BE2C (cell line): ENCODE data around the gene ENSA. TPM values are rescaled to one million over a fixed set of nuclear protein-coding genes. Genes with fewer than 3 reads are reported as not detected.

Experiments used
- DNase-seq: peaks from one replicate; pipeline ENCODE4 v3.0.0-alpha.2; 2020
- H3K27me3 ChIP-seq: fragments of 250-450 bp; sonication (Bioruptor Pico); 2 replicates; pipeline ENCODE4 v1.5.1; 2020; ENCODE audit warnings: mild to moderate bottlenecking
- H3K36me3 ChIP-seq: fragments of 250-450 bp; sonication (Bioruptor Pico); 2 replicates; pipeline ENCODE4 v1.5.1; 2020; ENCODE audit warnings: mild to moderate bottlenecking
- H3K4me1 ChIP-seq: fragments of 250-450 bp; sonication (Bioruptor Pico); 2 replicates; pipeline ENCODE4 v1.5.1; 2020
- H3K4me3 ChIP-seq: 2 replicates; pipeline ENCODE4 v1.5.1; 2011; ENCODE audit warnings: low read depth, low read length
- H3K9me3 ChIP-seq: fragments of 250-450 bp; sonication (Bioruptor Pico); 2 replicates; pipeline ENCODE4 v1.5.1; 2020
- polyA plus RNA-seq: library from polyadenylated mRNA; unstranded; fragments of >200 nt; gene quantifications from one replicate; pipeline ENCODE4 v1.2.1, GENCODE V29; 2012; ENCODE audit warnings: low read depth, missing spikeins; ENCODE audit not compliant: insufficient read length, insufficient read depth
- TF ChIP-seq, protein P1 (sequence below): IDR thresholded peaks from 2 replicates; pipeline ENCODE4 v1.5.1; 2012; ENCODE audit warnings: mild to moderate bottlenecking, low read depth, low read length

ENSA gene, protein sequence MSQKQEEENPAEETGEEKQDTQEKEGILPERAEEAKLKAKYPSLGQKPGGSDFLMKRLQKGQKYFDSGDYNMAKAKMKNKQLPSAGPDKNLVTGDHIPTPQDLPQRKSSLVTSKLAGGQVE
- 298 TPM for polyA plus RNA-seq

DNA sequence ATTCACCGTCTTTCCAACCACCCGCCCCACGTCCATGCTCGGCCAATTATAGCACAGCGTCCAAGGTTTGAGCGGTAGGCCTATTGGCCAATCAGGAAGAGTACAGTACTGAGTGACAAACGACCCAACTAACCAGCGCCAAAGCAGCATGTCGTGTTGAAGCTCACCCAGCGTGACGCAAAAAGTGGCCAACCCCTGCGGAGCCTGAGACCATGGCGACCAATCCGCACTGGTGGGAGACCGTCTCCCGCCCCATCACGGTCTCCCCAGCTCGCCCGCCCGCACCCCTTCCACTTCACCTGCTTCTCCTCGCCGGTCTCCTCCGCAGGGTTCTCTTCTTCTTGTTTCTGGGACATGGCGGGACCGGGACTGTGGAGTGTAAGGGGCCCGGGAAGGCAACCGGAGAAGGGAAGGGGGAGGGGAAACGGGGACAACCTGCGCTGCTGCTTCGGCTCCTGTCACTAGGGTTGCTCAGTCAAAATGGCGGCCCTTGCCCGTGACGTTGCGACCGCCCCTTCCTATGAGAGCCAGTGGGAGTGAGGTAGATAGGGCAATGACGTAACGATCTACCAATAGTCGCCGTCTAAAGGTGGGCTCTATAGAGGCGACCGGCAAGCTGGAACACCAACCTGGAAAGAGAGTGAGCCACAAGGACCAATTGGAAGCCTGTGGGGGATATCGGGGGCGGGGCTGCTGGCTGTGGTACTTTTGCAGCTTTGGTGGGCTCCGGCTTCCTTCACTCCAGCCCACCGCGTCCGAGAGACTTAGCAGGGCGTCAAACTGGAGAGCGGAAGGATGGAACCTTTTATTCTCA lies at the start of gene ENSA:
Gene ENSA, minus strand, starts transcription at position 498 of the 814 bp plus-strand sequence. Its CDS starts 142 bp downstream, at position 356.
- DNase-seq, result peak; percentile 97
- Histone ChIP-seq H3K27me3 (no peaks in the 10 kb centered on the region), H3K4me3 (peak within 1 kb of the TSS; percentile 78), H3K9me3 (no peaks in the 10 kb centered on the region), H3K4me1 (no peaks in the 10 kb centered on the region; the same call in 1 of the 2 replicates), H3K36me3 (peaks cover 32% of the 10 kb centered on the region)
- TF ChIP-seq, protein P1, sequence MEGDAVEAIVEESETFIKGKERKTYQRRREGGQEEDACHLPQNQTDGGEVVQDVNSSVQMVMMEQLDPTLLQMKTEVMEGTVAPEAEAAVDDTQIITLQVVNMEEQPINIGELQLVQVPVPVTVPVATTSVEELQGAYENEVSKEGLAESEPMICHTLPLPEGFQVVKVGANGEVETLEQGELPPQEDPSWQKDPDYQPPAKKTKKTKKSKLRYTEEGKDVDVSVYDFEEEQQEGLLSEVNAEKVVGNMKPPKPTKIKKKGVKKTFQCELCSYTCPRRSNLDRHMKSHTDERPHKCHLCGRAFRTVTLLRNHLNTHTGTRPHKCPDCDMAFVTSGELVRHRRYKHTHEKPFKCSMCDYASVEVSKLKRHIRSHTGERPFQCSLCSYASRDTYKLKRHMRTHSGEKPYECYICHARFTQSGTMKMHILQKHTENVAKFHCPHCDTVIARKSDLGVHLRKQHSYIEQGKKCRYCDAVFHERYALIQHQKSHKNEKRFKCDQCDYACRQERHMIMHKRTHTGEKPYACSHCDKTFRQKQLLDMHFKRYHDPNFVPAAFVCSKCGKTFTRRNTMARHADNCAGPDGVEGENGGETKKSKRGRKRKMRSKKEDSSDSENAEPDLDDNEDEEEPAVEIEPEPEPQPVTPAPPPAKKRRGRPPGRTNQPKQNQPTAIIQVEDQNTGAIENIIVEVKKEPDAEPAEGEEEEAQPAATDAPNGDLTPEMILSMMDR, result no peak

- H3K4me3 ChIP-seq, result no peak overlapping the region
- TF ChIP-seq, protein P1, result no peak
- no peaks in the 10 kb centered on the region for H3K9me3 ChIP-seq
- DNase-seq, result no peak
- H3K36me3 ChIP-seq, result no peaks in the 10 kb centered on the region
- no peaks in the 10 kb centered on the region for H3K27me3 ChIP-seq
- H3K4me1 ChIP-seq, result no peaks in the 10 kb centered on the region
Measured at GRCh38 chr1:150678988-150679387, 49.6 kb upstream of the ENSA start.

DNA sequence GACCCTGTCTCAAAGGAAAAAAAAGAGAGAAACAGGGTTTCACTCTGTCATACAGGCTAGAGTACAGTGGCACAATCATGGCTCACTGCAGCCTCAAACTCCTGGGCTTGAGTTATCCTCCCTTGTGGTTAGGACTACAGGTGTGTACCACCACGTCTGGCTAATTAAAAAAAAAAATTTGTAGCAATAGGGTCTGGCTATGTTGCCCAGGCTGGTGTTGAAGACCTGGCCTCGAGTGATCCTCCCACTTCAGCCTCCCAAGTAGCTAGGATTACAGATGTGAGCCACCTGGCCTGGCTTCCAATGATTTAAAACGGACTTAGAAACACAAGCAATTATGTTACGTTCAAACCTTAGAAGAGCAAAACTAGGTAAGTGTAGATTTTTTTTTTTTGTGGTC lies 45.5 kb upstream of the ENSA start:
- H3K9me3 ChIP-seq, result no peaks in the 10 kb centered on the region
- TF ChIP-seq, protein P1, result no peak

GRCh38 chr1:150663321-150663720 lies 33.9 kb upstream of the ENSA start:
- TF ChIP-seq, protein P1, result no peak
- Histone ChIP-seq H3K9me3 (no peaks in the 10 kb centered on the region), H3K36me3 (peaks cover 5% of the 10 kb centered on the region; the same call in 1 of the 2 replicates), H3K27me3 (no peaks in the 10 kb centered on the region), H3K4me3 (no peak overlapping the region), H3K4me1 (no peaks in the 10 kb centered on the region)
- no peak for DNase-seq

More for the DNA sequence above, 45.5 kb upstream of the ENSA start:
- Histone ChIP-seq H3K4me3 (no peak overlapping the region), H3K27me3 (no peaks in the 10 kb centered on the region), H3K36me3 (no peaks in the 10 kb centered on the region), H3K4me1 (no peaks in the 10 kb centered on the region)
- DNase-seq, result no peak

- Histone ChIP-seq H3K4me3 (no peak overlapping the region), H3K27me3 (no peaks in the 10 kb centered on the region), H3K9me3 (no peaks in the 10 kb centered on the region), H3K4me1 (no peaks in the 10 kb centered on the region), H3K36me3 (peaks cover 5% of the 10 kb centered on the region; the same call in 1 of the 2 replicates)
- TF ChIP-seq, protein P1, result no peak
- DNase-seq, result no peak
Measured at GRCh38 chr1:150662811-150663210, 33.4 kb upstream of the ENSA start.

- DNase-seq, result no peak
- H3K27me3 ChIP-seq, result no peaks in the 10 kb centered on the region
- TF ChIP-seq, protein P1, result no peak
Measured at GRCh38 chr1:150661156-150661555, 31.7 kb upstream of the ENSA start.

More at GRCh38 chr1:150661156-150661555, 31.7 kb upstream of the ENSA start:
- H3K9me3 ChIP-seq, result no peaks in the 10 kb centered on the region
- H3K4me1 ChIP-seq, result no peaks in the 10 kb centered on the region
- H3K4me3 ChIP-seq, result no peak overlapping the region
- peaks cover 5% of the 10 kb centered on the region; the same call in 1 of the 2 replicates for H3K36me3 ChIP-seq
